ENCODE measurements around the gene RNF7.
A peak's percentile ranks its signal among the peaks of the same experiment; 100 is the strongest.
"Not testable (repeated sequence)": the region's sequence is repeated elsewhere in the genome, so short reads cannot be mapped to it uniquely, and the experiment has no call there.

Gene RNF7

GRCh38 chr3:141738022-141738890 lies at the start of gene RNF7:
Gene RNF7 (plus strand): TSS chr3:141738298. CDS start chr3:141738342, 44 bp downstream.
- in situ Hi-C loops (cut with MboI; ENCODE audit: low sequenced_read_pairs), result no loop called here
- Histone ChIP-seq H3K27me3 (ENCODE audit: low read depth) (no peaks in the 10 kb centered on the region), H3K4me3 (peak within 1 kb of the TSS; percentile 88), H3K4me1 (peaks cover 18% of the 10 kb centered on the region), H3K9me3 (no peaks in the 10 kb centered on the region), H3K36me3 (replicated peaks) (peaks cover 7% of the 10 kb centered on the region)
- DNase-seq (ENCODE audit: low spot score in 2 of 2), result peak; percentile 87 to 95

- H3K27me3 ChIP-seq (ENCODE audit: low read depth), result no peaks in the 10 kb centered on the region; the same call in 1 of the 2 replicates
- H3K4me1 ChIP-seq, result no peaks in the 10 kb centered on the region
- in situ Hi-C loops (cut with MboI; ENCODE audit: low sequenced_read_pairs), result no loop called here
- no peaks in the 10 kb centered on the region for H3K9me3 ChIP-seq
- H3K4me3 ChIP-seq, result no peak overlapping the region
- H3K36me3 ChIP-seq (replicated peaks), result no peaks in the 10 kb centered on the region
- DNase-seq (ENCODE audit: low spot score in 2 of 2), result no peak
These were observed 47.5 kb upstream of the RNF7 start for GRCh38 chr3:141690431-141691072.

DNA sequence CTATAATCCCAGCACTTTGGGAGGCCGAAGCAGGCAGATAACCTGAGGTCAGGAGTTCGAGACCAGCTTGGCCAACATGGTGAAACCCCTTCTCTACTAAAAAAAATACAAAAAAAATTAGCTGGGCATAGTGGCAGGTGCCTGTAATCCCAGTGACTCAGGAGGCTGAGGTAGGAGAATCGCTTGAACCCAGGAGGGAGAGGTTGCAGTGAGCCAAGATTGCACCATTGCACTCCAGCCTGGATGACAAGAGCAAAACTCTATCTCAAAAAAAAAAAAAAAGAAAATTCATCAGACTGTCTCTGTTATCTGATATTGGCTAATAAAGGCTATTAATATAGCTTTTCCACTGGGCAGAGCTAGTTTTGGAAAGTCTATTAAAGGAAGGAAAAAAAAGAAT lies 46.6 kb upstream of the RNF7 start:
- H3K4me3 ChIP-seq; H3K4me1 ChIP-seq; H3K36me3 ChIP-seq (replicated peaks); H3K9me3 ChIP-seq; H3K27me3 ChIP-seq (ENCODE audit: low read depth); in situ Hi-C loops (cut with MboI; ENCODE audit: low sequenced_read_pairs); DNase-seq (ENCODE audit: low spot score in 2 of 2): not testable (repeated sequence)

DNA sequence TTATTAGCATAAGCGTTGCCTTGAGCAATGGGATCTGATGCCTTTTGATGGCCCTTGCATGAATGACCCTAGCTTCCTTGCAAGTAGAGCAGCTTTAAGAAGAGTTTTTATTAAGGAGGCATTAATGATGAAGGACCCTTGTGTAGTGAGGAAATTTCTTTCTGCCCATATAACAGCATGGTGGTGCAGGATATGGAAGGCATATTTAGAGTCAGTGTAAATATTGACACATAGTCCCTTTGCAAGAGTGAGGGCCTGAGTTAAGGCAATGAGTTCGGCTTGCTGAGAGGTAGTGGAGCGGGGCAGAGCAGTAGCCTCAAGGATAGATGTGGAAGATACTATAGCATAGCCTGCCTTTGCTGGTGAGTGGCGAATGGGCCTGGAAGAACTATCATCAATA lies 45.1 kb upstream of the RNF7 start:
- DNase-seq (ENCODE audit: low spot score in 2 of 2); H3K36me3 ChIP-seq (replicated peaks); H3K4me3 ChIP-seq; H3K4me1 ChIP-seq; in situ Hi-C loops (cut with MboI; ENCODE audit: low sequenced_read_pairs); H3K27me3 ChIP-seq (ENCODE audit: low read depth); H3K9me3 ChIP-seq: not testable (repeated sequence)

DNA sequence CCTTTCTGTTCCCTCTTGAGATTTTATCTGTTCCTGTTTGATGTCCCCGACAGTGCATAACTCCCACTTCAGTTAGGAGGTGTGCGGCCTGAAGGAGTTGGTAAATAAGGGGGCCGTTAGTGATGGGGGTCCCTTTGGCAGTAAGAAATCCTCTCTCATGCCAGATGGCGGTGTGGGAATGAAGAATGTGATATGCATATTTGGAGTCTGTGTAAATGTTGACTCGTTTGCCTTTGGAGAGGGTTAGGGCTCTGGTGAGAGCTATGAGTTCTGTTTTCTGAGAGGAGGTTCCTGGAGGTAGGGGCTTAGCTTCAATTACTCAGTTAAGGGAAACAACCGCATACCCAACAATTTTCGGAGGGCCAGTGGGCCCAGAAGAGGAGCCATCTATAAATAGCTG lies 38.8 kb upstream of the RNF7 start:
- H3K9me3 ChIP-seq, result no peaks in the 10 kb centered on the region
- in situ Hi-C loops (cut with MboI; ENCODE audit: low sequenced_read_pairs), result no loop called here
- no peaks in the 10 kb centered on the region; the same call in 1 of the 2 replicates for H3K27me3 ChIP-seq (ENCODE audit: low read depth)
- H3K4me1 ChIP-seq, result no peaks in the 10 kb centered on the region
- H3K36me3 ChIP-seq (replicated peaks), result no peaks in the 10 kb centered on the region
- no peak overlapping the region for H3K4me3 ChIP-seq
- DNase-seq (ENCODE audit: low spot score in 2 of 2), result no peak

- Histone ChIP-seq H3K4me3 (no peak overlapping the region), H3K36me3 (replicated peaks) (no peaks in the 10 kb centered on the region), H3K4me1 (no peaks in the 10 kb centered on the region), H3K27me3 (ENCODE audit: low read depth) (no peaks in the 10 kb centered on the region; the same call in 1 of the 2 replicates), H3K9me3 (no peaks in the 10 kb centered on the region)
- in situ Hi-C loops (cut with MboI; ENCODE audit: low sequenced_read_pairs), result no loop called here
- no peak for DNase-seq (ENCODE audit: low spot score in 2 of 2)
These were observed 38.2 kb upstream of the RNF7 start for GRCh38 chr3:141699897-141700296.

DNA sequence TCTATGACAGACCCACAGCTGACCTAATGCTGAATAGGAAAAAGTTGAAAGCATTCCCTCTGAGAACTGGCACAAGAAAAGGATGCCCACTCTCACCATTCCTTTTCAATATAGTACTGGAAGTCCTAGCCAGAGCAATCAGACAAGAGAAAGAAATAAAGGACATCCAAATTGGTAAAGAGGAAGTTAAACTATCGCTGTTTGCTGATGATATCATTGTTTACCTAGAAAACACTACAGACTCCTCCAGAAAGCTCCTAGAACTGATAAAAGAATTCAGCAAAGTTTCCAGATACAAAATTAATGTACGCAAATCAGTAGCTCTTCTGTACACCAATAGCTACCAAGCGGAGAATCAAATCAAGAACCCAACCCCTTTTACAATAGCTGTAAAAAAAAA lies 34.7 kb upstream of the RNF7 start:
- H3K27me3 ChIP-seq (ENCODE audit: low read depth); DNase-seq (ENCODE audit: low spot score in 2 of 2); H3K36me3 ChIP-seq (replicated peaks); in situ Hi-C loops (cut with MboI; ENCODE audit: low sequenced_read_pairs); H3K4me1 ChIP-seq; H3K9me3 ChIP-seq; H3K4me3 ChIP-seq: not testable (repeated sequence)

DNA sequence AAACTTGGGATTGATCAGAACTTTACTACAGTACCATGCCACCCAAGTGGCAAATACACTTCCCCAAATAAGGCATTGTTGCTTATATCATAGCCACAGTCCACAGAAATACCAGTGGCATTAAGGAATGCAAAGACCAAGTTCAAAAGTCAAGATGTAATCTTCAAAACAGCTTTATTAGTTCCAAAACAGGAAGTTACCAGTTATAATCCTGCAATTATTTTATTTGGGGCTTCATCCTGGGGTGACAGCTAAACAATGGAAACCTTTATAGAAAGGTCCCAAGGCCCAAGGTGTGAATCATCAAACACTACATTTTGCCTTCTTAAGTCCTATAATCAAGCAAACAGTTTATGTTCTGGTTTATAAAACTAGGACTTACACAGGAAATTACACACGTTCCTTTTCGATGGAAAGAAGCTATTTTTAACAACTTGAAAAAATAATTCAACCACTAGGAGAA lies 30.3 kb upstream of the RNF7 start:
- no peaks in the 10 kb centered on the region for H3K9me3 ChIP-seq
- no peak for DNase-seq (ENCODE audit: low spot score in 2 of 2)
- no peaks in the 10 kb centered on the region for H3K36me3 ChIP-seq (replicated peaks)
- H3K4me3 ChIP-seq, result no peak overlapping the region
- H3K27me3 ChIP-seq (ENCODE audit: low read depth), result no peaks in the 10 kb centered on the region
- in situ Hi-C loops (cut with MboI; ENCODE audit: low sequenced_read_pairs), result no loop called here
- H3K4me1 ChIP-seq, result no peaks in the 10 kb centered on the region

- Histone ChIP-seq H3K4me1 (no peaks in the 10 kb centered on the region), H3K36me3 (replicated peaks) (no peaks in the 10 kb centered on the region), H3K4me3 (no peak overlapping the region), H3K27me3 (ENCODE audit: low read depth) (no peaks in the 10 kb centered on the region), H3K9me3 (no peaks in the 10 kb centered on the region)
- in situ Hi-C loops (cut with MboI; ENCODE audit: low sequenced_read_pairs), result no loop called here
- DNase-seq (ENCODE audit: low spot score in 2 of 2), result no peak
These were observed 29.7 kb upstream of the RNF7 start for GRCh38 chr3:141708367-141708766.

DNA sequence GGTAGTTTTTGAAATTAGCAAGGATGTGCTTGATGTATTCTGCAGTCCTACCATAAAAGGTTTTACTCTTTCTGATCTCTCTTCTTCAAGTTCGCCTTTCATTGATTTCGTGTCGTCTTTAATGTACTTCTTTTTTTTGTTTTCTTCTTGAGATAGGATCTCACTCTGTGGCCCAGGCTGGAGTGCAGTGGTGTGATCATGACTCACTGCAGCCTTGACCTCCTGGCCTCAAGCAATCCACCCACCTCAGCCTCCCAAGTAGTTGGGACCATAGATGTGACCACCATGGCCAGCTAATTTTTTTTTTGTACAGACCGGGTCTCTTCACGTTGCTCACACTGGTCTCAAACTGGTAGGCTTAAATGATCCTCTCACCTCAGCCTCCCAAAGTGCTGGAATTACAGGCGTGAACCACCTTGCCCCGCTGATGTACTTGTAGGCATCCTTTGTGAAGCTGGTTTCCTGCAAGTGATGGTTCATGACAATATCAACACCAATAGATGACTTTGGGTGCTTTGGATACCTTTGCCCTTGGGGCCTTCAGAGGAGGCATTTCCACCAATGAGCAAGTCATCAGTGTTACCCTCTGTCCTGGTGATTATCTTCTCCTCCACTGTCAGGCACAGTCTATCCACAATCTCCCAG lies 28.9 kb upstream of the RNF7 start:
- DNase-seq (ENCODE audit: low spot score in 2 of 2), result no peak
- in situ Hi-C loops (cut with MboI; ENCODE audit: low sequenced_read_pairs), result no loop called here
- no peaks in the 10 kb centered on the region for H3K9me3 ChIP-seq
- no peaks in the 10 kb centered on the region for H3K4me1 ChIP-seq
- H3K4me3 ChIP-seq, result no peak overlapping the region
- no peaks in the 10 kb centered on the region for H3K27me3 ChIP-seq (ENCODE audit: low read depth)
- no peaks in the 10 kb centered on the region for H3K36me3 ChIP-seq (replicated peaks)

- no peaks in the 10 kb centered on the region for H3K27me3 ChIP-seq (ENCODE audit: low read depth)
- H3K4me3 ChIP-seq, result no peak overlapping the region
- no peaks in the 10 kb centered on the region for H3K4me1 ChIP-seq
- DNase-seq (ENCODE audit: low spot score in 2 of 2), result no peak
- no peaks in the 10 kb centered on the region for H3K36me3 ChIP-seq (replicated peaks)
- no peaks in the 10 kb centered on the region for H3K9me3 ChIP-seq
- in situ Hi-C loops (cut with MboI; ENCODE audit: low sequenced_read_pairs), result no loop called here
These were observed 28.0 kb upstream of the RNF7 start for GRCh38 chr3:141710121-141710520.

- H3K4me3 ChIP-seq, result no peak overlapping the region
- no peaks in the 10 kb centered on the region for H3K4me1 ChIP-seq
- no peaks in the 10 kb centered on the region for H3K36me3 ChIP-seq (replicated peaks)
- in situ Hi-C loops (cut with MboI; ENCODE audit: low sequenced_read_pairs), result no loop called here
- H3K9me3 ChIP-seq, result no peaks in the 10 kb centered on the region
- no peak for DNase-seq (ENCODE audit: low spot score in 2 of 2)
- H3K27me3 ChIP-seq (ENCODE audit: low read depth), result no peaks in the 10 kb centered on the region
These were observed 27.0 kb upstream of the RNF7 start for GRCh38 chr3:141710888-141711616.

DNA sequence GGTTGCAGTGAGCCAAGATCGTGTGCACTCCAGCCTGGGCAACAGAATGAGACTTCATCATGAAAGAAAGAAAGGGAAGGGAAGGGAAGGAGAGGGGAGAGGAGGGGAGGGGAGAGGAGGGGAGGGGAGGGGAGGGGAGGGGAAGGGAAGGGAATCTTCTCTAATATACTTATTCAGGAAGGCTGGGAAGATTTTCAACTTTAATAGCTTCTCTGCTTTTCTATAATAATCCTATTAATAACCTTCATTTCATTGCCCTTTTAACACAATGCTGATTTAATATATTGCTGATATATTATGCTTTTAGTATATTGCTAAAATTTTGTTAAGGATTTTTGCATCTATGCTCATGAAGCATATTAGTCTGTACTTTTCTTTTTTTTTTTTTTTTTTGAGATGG lies 23.4 kb upstream of the RNF7 start:
- DNase-seq (ENCODE audit: low spot score in 2 of 2), result no peak
- Histone ChIP-seq H3K27me3 (ENCODE audit: low read depth) (no peaks in the 10 kb centered on the region), H3K4me1 (no peaks in the 10 kb centered on the region), H3K36me3 (replicated peaks) (no peaks in the 10 kb centered on the region), H3K4me3 (no peak overlapping the region), H3K9me3 (no peaks in the 10 kb centered on the region)
- in situ Hi-C loops (cut with MboI; ENCODE audit: low sequenced_read_pairs), result no loop called here

Data from HAP-1 (cell line).